NCI-H1417 treated with DMSO at 0.1 percent for 48 hours (cell line): ENCODE measurements around the gene HOXA6.

ENCODE experiments used
- DNase-seq: peaks from one replicate; lab custom pipeline; 2025; lab: John Stamatoyannopoulos, UW

The HOXA6 gene

DNA sequence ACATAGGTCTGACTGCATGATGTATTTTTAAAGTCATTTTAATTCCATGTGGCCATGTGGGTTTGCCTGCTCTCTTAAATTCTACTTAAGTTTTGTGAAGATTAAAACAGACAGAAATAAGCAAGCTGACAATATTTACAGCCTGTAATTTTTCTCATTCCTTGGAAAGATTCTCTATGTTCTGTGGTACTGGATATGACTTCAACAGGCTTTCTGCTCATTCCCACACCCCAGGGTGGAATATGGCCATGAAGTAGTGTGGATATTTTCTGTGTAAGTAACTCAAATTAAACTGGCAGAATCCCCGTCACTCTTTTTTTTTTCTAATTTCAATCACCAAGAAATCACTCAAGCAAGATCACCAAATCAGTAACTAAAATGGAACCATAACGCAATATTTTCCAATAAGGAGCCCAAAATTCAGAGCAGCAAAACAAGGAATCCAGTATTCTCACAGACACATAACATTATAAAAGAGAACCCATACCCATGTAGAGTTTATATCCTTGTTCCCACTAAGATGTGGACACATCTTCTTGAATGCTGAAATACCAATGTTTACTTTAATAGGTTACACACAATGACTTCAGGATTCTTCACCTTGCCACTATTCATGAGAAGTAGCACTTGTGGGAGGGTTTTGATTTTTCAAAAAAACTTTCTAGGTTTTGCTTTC lies 9.8 kb downstream of the HOXA6 start:
- DNase-seq, result no peak

DNA sequence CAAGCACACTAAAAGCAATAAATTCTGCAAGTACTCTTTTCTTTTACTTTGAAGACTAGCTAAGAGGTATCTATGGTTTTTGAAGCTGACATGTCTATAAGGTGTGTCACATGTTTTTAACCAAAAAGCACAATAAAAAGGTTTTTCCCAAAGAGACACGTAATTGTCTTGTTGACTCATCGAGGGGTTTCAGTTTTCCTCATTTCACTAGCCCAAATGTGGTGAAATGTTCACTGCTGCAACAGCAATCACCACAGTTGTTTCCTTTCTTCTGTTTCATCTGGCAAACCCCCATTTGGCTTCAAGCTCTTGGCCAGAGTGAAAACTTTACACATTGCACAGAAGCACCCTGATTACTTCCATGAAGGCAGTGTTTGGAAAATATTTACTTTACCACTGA lies 13.2 kb downstream of the HOXA6 start:
- no peak for DNase-seq

DNA sequence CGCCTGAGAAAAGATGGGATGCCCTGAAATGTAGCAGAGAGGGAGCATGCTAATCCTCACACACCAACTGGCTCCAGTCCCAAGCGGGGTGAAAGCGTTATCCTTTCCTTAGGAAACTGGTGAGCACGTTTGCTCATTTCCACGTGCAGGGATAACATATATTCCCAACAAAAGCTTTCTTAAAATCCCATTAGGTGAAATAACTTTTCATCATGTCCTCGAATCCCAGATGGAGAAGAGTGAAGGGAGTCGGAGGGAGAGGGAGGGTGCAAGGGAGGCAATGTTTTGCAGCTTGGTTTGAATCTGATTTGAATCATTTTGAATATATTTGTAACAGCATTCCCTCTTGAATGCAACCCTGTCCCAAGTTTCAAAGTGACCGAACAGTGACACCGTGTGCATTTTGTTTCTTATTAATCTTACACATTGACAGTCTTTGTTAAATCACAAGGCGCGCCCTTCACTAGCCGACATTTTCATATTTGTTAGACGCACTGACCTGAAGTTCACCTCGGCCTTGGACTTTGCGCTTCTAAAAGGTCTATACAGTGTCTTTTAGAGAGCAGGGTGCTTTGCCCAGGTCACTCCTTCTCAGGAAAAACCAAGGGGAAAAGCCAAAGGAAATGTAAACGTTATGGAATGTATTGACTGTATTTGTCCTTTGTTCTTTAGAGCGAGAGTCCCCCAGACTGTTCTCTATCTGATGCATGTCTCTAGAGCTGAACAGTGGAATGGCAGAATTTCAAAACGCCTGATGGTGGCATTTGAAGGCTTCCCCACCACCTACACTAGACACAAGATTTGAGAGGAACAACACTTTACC lies 14.0 kb downstream of the HOXA6 start:
- DNase-seq, result no peak

DNA sequence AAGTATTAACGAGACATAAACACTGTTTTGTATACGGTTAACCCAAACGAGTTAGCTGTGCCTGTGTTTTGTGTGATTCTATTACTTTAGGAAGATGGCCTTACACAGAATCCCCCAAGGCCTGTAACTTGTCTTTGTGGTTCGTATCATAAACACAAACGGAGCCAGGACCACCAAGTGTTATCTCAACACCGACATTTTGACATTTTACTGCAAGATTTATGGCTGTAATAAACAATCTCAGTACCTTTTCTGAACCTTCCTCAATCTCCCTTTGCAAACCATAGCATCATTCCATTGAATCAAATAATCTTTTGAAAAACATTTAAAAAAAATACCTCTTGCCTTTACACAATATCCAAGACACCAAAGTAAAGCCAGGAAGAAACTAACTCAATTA lies 14.6 kb downstream of the HOXA6 start:
- DNase-seq, result no peak

DNA sequence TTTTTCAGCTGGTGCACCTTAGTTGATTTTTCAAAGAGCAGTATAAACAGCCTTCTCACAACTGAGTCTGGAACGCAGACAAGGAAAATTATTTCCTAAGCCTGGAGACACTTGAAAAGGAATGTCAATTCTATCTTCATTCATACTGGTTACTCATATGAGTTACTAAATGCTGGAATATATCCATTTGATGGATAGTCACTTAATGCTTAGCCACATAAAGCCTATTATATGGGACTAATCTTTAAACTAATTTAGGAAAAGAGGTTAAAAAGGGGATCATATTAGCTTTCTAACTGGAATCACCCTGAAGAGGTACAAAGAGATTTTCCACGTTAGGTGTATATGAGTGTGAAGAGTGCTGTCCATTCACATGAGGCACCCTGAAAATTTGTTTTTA lies 15.4 kb downstream of the HOXA6 start:
- no peak for DNase-seq

DNA sequence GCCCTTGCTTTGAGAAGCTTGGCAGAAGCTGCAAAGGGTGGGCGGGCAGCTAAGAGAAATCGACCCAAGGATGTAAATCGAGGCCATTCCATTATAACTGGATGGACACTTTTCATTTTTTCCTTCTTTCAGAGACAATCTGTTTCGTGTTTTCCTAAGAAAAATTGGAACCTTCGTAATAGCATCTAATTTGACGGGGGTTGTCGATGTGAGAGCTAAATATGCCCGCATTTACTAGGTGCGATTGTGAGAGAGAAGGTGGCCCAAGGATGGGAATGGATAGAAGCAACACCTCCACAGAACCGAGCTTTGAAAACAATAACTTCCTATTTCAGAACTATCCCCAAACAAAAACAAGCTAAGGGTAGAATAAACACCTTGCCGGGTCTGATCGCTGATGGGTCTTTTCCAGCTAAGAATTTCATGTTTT lies 16.2 kb downstream of the HOXA6 start:
- no peak for DNase-seq

DNA sequence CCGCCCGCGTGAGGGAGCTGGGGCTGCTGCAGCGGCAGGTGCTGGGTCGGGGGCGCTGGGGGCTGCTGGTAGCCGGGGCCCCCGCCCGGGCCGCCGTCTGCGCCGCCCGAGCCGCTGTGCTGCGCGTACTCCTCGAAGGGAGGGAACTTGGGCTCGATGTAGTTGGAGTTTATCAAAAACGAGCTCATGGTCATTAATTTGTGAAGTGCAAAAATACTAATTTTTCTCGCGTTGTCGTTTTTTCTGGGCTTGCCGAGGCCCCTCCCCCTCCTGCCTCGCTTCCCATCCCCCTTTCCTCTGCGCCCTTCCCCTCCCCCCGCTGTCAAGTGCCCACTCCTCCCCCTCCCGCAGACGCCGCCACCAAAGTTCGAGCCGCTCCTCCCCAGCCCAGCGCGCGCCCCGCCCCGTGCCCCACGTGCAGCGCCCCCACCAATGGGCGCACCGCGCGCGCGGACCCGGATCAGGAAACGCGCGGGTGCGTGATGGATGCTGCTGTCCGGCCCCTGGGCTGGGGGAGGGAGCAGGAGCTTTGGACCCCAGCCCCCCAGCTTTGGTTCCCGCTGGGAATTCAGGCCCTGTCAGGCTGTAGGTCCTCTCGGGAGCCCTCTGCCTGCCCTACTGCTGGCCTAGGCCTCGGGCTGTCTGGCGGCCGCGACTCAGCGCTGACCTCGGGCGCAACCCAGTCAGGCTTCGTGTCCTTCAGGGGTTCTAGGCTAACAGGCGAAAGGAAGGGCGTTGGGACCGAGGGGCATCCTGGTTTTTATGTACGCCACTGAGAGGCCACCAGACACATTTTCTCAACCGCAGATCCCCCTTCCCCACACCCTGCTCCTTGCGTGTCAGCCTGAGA lies 16.8 kb downstream of the HOXA6 start, which contains the start of gene HOXA4:
Gene HOXA4 (minus strand): TSS at position 218 of the 850 bp plus-strand sequence. CDS start 24 bp downstream, at position 194.
- no peak for DNase-seq

DNA sequence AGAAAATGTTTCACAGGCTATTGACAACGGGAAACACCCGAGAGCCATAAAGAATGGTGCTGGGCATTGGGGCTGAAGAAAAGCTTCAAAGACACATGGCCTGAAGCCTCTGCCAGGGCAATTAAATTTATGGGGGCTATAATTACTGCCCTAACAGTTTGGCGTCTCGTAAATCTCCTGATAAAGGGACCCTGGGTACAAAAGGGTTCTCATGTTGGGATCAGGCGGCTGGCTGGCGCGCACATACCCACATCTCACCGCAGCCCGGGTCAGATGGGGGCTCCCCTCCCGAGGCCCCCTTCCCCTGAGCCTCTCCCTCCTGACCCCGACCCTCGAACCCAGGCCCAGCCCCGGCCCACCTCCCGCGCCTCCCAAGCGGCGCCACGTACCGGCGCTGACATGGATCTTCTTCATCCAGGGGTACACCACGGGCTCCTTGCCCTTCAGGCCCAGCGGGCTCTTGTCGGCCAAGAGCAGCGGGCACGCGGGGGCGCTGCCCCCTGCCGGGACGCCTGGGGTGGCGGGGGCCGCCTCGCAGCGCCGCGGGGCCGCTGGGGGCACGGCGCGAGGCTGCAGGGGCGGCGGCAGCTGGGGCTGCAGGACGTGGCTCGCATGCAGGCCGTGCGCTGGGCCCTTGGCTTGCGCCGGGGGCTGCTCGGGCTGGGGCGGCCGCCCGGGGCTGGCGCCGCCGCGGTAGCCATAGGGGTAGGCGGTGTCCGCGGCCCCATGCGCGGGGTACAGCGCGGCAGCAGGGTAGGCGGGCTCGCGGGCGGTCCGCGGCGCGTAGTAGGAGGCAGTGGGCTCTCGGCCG lies 17.6 kb downstream of the HOXA6 start:
- peak; percentile 37 for DNase-seq

DNA sequence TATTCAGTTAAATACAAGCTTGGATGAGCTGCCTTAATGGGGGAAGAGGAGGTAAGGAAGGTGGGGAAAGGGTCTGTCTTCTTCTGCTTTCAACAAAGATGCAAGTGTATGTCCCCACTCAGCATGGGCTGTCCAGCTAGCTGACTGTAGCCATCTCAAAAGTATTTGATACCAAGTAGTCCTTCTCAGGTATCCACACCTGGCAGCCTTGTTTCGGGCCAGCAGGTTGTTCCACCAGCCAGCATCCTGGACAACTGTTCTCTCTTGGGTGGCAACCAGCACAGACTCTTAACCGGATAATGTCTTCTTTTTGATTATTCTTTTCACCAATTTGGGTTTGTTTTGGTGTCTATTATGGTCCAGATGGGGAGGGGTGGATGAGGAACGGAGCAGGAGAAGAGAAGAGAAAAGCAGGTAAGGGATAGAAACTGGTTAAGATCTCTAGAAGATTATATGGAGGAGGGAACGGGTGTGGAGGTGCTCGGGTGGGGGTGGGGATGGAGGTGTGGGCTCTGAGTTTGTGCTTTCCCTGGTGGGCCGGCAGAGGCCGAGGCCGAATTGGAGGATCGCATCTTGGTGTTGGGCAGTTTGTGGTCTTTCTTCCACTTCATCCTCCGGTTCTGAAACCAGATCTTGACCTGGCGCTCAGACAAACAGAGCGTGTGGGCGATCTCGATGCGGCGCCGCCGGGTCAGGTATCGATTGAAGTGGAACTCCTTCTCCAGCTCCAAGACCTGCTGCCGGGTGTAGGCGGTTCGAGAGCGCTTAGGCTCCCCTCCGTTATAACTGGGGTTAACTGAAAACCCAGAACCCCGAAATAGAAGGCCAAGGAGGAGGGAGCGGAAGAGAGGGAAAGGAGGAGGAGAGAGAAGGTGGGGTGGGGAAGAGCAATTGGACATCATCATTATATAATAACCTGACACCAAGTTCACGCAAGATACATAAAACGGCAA lies 18.5 kb downstream of the HOXA6 start:
- DNase-seq, result no peak

DNA sequence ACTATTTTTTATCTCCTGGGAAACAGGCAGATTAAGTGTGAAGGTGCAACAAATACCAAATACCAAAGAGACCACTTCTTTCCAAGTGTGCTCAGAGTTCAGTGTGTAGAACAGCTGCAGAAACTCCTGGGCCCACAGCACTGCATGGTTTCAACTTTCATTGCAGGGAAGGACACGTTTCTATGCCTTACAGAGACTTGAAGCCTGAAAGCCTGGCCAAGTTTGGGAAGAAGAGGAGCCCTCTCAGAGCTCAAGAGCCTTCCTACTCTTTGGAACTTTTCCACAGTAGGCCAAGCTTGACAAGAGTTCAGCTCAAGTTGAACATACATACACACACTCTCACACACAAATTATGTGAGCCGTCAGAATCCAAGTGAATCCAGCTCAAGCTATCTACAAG lies 19.5 kb downstream of the HOXA6 start:
- no peak for DNase-seq

DNA sequence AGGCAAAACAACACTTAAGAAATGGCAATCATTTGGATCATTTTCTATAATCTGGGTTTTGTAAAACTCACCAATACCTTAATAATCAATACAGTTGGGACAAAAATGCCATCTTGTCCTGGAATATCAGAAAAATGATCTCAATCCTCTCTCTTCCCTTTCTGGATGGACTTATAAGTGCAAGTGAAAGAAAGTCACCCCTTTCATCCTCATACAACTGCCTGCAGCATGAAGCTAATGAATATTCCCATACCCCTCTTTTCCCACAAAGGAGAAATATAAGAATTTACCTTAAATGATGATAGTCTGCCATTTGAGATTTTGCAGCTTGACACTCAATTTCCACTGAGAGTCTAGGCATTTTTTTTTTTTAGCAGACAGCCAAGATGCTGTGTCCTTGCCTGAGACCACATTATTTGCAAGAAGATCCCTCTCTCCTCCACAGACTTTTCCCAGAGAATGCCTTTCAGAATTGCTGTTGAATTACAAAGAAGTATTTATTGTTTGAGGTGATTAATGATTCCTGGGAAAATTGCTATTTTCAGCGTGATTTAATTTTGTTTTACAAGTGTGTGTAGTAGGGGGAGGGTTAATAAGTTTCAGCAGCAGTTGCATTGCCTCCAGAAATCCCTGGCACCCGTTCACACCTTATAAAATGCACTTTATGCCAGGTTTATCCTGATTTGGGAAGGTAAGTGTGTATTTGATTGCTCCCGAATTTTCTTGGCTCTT lies 20.8 kb downstream of the HOXA6 start:
- no peak for DNase-seq

DNA sequence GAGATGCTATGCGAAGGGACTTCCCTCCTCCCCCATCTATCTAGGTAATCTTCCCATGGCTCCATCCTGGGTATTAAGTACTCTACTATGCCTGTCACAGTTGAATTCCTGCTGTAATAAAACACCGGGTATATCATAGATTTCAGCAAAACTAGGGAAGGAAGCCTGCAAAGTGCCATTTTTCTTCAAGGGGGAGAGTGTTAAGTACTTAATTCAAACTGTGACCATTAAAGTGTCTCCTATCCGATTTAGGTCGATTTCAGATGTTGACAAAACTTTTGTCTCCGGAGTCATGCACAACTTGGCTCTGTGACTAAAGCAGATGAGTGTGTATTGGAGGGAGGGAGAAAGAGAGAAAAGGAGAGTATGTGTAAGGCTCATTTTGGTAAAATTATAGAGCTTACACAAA lies 21.6 kb downstream of the HOXA6 start:
- DNase-seq, result no peak

DNA sequence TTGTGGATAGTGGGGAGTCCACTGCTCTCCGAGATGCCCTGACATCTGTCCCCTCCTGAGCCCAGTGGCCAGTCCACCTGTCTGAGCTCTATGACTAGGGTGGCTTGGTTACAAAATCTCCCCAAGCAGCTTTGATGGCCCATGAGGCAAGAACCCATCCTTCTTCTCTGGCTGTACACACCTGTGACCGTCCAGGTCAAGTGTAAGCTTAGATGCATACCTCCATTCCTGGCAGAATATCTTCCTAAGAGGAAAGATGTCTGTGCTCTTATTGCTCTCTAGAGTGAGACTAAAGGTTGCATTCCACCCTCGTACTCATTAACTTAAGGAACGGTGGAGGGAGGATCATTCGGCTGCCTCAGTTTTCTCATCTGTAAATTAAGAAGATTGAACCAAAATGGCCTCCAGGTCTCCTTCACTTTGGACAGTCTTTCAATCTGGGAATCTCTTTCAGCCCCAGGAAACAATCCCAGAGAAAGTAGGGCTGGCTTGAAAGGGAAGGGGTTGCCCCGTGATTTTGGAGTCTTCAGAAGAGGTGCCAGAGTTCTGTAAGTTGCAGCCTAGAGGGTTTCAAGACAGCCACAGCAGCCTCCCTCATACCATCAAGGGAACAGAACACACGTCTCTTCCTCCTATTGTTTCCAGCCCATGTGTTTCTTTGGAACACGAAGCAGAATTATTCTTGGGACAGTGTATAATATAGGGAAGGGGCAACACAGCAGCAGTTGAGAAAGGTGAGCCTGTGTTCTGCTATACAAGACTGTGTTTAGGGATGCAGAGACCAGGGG lies 22.5 kb downstream of the HOXA6 start:
- no peak for DNase-seq

DNA sequence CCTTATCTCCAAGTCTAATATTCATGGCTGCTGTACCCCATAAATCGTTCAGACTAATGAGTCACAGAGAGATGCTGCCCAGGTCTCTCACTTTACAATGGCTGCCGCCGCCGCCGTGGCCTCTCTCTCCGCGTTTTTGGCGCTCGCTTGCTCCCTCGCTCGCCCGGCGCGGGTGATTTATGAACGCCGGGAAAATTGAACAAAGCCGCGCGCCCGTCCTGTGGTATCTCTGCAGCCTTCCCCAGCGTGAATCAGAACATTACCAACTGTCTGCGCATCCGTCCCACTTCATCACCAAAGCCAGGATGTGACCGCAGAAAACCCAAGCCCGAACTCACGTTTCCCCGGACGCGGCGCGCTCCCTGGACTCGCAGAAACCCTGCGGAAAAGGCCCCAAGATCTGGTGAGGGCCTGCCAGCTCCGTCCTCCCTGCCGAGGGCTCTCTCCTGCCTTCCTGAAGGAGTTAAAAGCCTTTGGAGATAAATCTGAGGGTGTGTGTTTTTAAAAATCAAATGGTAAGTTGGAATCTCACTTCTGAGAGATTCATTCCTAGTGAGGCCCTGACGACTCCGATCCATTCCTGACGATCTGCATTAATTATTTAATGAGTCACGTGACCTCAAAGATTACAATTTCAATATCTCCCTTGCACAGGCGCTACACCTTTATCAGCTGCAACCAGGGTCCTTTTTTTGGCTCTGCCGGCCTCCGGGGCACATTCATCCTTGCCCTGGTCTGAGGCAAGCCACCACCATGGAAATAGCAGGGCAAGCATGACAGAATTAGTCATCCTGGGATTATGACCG lies 23.3 kb downstream of the HOXA6 start:
- no peak for DNase-seq

DNA sequence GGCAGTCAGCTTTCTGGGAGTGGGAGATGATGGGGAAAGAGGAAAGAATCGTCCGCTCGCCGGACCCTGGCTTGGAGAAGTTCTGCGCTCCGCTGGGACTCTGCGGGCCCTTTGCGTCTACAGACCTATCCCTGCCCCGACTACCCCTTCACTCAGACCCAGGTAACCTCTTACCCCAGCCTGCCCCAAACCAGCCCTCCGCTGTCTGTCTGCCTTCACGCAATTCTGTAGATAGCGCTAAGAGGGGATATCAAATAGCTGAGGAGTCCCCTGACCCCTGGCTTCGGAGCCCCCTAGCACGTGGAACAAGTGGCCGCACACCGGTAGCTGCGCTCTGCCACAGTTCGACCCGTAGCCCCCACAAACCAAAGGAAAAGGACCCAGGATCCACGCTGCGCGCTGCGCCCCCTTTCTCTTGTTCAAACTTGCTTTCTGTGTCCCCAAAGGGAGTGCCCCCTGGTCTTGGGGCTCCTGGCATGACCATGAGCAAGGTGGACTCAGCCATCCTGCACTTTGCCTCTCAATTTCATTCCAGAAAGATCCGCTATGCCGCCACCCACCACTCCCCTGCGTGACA lies 24.0 kb downstream of the HOXA6 start:
- no peak for DNase-seq

DNA sequence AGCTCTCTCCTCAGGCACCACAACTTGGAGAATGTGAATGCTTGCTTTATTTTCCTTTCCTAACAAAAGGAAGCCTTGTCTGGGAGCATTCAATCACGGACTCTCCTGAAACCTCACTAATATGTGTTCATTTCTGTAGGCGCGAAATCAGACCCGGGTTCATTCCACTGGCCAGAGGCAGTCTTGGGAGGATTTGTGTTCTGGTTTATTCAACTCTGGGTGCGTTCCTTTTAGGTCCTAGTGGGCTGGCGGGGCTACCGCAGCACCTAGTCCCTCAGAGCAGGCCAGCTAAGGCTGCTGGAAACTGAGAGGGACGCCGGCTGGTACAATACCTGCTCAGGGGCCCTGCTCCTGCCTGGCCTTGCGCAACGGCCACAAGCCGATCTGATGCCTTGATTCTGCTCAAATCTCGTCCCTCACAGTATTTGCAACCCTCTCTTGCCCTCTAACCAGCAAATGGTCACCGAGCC lies 24.5 kb downstream of the HOXA6 start:
- DNase-seq, result no peak

DNA sequence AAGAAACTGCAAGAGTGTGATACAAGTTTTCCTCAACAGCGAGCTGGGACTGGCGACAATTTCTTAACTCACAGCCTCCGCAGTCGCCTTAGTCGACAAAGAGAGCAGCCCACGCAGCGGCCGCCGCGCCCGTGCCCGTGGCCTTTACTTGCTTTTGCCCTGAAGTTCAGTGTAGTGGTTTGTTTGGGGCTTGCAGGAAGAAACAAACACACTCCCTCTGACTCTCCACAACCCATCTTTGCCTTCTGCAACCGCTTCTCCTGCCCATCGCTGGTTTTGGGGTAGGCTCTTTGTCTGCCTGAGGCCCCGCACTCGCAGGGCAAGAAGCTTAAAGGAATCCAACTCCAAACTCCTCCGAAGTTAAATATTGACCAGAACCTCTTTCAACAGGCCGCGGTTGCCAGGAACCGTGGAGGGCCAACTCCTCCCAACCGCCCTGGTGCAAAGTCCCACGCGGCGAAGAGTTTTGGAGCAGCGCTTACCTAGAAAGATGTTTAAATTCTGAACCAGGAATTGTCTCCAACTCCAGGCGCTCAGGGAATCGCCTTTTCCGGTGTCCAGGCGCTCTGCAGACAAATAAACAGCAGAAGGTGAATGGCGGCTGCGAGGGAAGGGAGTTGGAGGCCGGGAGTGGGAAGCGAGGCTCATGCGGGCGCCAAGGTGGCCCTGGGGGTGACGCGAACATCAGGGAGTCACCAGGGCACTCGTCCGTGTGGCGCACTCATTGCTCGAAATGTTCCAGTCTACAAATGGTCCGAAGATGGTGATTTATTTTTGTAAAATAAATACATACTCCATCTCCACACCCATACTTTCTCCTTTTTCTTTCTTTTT lies 25.3 kb downstream of the HOXA6 start:
- DNase-seq, result no peak
